ENCODE data around the gene SMAD3. TPM values are rescaled to one million over a fixed set of nuclear protein-coding genes. Genes with fewer than 3 reads are reported as not detected.

The SMAD3 gene
- total RNA-seq, 2 donors from 2014 or later, result 30.6 to 45.4 TPM

DNA sequence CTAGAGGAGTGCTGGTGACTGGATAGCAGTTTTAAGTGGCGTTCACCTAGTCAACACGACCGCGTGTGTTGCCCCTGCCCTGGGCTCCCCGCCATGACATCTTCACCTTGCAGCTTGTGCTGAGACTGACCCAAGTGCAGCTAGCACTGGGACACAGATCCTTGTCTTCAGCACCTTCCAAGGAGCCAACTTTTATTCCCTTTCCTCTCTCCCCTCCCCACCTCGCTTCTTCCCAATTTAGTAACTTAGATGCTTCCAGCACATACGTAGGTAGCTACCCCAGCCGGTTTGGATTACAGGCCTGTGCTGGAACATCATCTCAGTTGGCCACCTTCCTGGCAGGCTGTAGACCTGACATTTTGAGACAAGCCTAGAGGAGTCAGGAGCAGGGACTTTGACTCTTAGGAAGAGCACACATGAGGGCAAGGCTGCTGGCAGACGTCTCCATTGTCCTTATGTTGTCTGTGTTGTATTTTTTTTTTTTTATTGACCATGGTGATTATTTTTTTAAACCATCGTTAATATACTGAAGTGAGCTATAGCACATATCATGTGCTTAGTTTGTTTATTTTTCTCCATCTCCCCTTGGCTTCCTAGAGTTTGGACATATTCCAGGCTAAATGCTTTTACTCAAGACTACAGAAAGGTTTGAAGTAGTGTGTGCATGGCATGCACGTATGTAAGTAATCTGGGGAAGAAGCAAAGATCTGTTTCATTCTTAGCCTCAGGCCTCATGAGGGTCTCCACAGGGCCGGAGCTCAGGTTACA, 128.0 kb downstream of the SMAD3 start:
- Histone ChIP-seq H3K27ac (peak overlapping the region; percentile 52), H3K4me3 (no peak overlapping the region), H3K36me3 (no peaks in the 10 kb centered on the region), H3K4me1 (replicated peaks) (peaks cover 2% of the 10 kb centered on the region), H3K27me3 (replicated peaks; ENCODE audit: insufficient read depth) (no peaks in the 10 kb centered on the region), H3K9me3 (no peaks in the 10 kb centered on the region)
- peak; percentile 68 for DNase-seq (ENCODE audit: low spot score)
- TF ChIP-seq POLR2AphosphoS5 (IDR thresholded peaks at IDR 0.05) (peak; percentile 79), POLR2A (IDR thresholded peaks at IDR 0.05) (no peak)
- 42% methylated on average over 12 of the region's 12 CpGs for WGBS
- intact Hi-C loops (cut with DNase I), result loop anchor here (10.0 kb wide), 1 partner anchor 309 kb away; no protein-coding TSS in a partner anchor

DNA sequence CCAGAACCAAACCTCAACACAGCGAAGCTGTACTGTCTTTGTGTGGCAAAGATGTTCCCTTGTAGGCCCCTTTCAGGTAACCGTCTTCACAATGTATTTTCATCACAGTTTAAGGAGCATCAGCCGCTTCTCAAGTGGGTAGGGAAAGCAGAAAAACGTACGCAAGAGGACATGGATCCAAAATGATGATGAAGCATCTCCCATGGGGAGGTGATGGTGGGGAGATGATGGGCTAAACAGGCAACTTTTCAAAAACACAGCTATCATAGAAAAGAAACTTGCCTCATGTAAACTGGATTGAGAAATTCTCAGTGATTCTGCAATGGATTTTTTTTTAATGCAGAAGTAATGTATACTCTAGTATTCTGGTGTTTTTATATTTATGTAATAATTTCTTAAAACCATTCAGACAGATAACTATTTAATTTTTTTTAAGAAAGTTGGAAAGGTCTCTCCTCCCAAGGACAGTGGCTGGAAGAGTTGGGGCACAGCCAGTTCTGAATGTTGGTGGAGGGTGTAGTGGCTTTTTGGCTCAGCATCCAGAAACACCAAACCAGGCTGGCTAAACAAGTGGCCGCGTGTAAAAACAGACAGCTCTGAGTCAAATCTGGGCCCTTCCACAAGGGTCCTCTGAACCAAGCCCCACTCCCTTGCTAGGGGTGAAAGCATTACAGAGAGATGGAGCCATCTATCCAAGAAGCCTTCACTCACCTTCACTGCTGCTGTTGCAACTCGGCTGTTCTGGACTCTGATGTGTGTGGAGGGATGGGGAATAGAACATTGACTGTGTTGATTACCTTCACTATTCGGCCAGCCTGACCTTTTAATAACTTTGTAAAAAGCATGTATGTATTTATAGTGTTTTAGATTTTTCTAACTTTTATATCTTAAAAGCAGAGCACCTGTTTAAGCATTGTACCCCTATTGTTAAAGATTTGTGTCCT, 129.0 kb downstream of the SMAD3 start:
- TF ChIP-seq POLR2AphosphoS5 (IDR thresholded peaks at IDR 0.05) (no peak), POLR2A (IDR thresholded peaks at IDR 0.05) (no peak)
- TF ChIP-seq, protein P1, sequence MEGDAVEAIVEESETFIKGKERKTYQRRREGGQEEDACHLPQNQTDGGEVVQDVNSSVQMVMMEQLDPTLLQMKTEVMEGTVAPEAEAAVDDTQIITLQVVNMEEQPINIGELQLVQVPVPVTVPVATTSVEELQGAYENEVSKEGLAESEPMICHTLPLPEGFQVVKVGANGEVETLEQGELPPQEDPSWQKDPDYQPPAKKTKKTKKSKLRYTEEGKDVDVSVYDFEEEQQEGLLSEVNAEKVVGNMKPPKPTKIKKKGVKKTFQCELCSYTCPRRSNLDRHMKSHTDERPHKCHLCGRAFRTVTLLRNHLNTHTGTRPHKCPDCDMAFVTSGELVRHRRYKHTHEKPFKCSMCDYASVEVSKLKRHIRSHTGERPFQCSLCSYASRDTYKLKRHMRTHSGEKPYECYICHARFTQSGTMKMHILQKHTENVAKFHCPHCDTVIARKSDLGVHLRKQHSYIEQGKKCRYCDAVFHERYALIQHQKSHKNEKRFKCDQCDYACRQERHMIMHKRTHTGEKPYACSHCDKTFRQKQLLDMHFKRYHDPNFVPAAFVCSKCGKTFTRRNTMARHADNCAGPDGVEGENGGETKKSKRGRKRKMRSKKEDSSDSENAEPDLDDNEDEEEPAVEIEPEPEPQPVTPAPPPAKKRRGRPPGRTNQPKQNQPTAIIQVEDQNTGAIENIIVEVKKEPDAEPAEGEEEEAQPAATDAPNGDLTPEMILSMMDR (IDR thresholded peaks at IDR 0.05), result no peak
- peak overlapping the region; percentile 52 for H3K27ac ChIP-seq
- H3K9me3 ChIP-seq, result no peaks in the 10 kb centered on the region
- H3K4me1 ChIP-seq (replicated peaks), result no peaks in the 10 kb centered on the region
- no peak for DNase-seq (ENCODE audit: low spot score)
- no peak overlapping the region for H3K4me3 ChIP-seq
- H3K27me3 ChIP-seq (replicated peaks; ENCODE audit: insufficient read depth), result no peaks in the 10 kb centered on the region
- intact Hi-C loops (cut with DNase I), result loop anchor here (10.0 kb wide), 1 partner anchor 310 kb away; no protein-coding TSS in a partner anchor
- WGBS, result 62% methylated on average over 9 of the region's 9 CpGs
- H3K36me3 ChIP-seq, result no peaks in the 10 kb centered on the region

DNA sequence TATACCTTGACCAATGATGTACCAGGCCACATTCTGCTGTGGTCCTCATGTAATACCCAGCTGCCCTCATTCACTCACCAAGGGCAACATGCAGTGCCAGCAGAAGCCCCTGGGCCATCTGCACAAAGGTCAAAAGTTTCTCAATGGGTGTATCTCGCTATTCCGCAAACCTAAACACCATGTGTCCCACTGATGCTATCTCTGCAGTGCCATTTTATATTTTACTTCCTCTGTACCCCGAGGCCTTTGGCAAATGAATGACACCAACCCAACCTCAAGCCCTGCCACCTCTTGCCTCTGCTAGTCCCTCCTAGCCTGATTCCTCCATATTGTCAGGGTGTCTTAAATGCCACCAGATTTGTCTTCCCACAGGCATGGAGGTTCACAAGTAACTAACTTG, 129.9 kb downstream of the SMAD3 start:
- WGBS, result 86% methylated on average over 3 of the region's 3 CpGs
- H3K36me3 ChIP-seq, result no peaks in the 10 kb centered on the region

DNA sequence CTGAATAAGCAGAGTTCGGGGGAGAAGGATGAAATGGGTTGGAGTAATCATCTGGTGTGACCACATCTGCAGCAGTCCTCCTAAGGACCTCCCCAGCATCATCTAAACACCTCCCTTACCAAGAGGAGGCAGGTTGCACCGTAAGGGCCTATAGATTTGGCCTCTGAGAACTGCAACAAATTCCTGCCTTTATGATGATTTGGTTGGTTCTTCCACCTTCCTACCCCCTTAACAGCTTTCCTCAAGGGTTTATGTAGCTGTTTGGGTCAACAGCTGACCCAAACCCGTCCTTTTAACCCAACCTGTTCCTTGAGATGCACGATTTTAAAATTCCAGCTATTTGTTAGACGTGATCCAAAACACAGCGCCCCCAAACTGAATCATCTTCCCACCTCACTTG, 130.8 kb downstream of the SMAD3 start:
- Histone ChIP-seq H3K4me3 (no peak overlapping the region), H3K36me3 (no peaks in the 10 kb centered on the region), H3K4me1 (replicated peaks) (no peaks in the 10 kb centered on the region), H3K27ac (no peak overlapping the region), H3K9me3 (no peaks in the 10 kb centered on the region), H3K27me3 (replicated peaks; ENCODE audit: insufficient read depth) (no peaks in the 10 kb centered on the region)
- TF ChIP-seq, protein P1 (IDR thresholded peaks at IDR 0.05), result no peak
- TF ChIP-seq POLR2A (IDR thresholded peaks at IDR 0.05) (no peak), POLR2AphosphoS5 (IDR thresholded peaks at IDR 0.05) (no peak)
- WGBS, result 89% methylated on average over 6 of the region's 6 CpGs
- intact Hi-C loops (cut with DNase I), result loop anchor here (10.0 kb wide), 1 partner anchor 311 kb away; no protein-coding TSS in a partner anchor
- DNase-seq (ENCODE audit: low spot score), result no peak

More for the DNA sequence above, 129.9 kb downstream of the SMAD3 start:
- H3K4me3 ChIP-seq, result no peak overlapping the region
- no peak for DNase-seq (ENCODE audit: low spot score)
- no peaks in the 10 kb centered on the region for H3K4me1 ChIP-seq (replicated peaks)
- H3K27me3 ChIP-seq (replicated peaks; ENCODE audit: insufficient read depth), result no peaks in the 10 kb centered on the region
- TF ChIP-seq, protein P1 (IDR thresholded peaks at IDR 0.05), result no peak
- TF ChIP-seq POLR2AphosphoS5 (IDR thresholded peaks at IDR 0.05) (no peak), POLR2A (IDR thresholded peaks at IDR 0.05) (no peak)
- no peaks in the 10 kb centered on the region for H3K9me3 ChIP-seq
- peak overlapping the region; percentile 12 to 21 for H3K27ac ChIP-seq
- intact Hi-C loops (cut with DNase I), result loop anchor here (10.0 kb wide), 1 partner anchor 311 kb away; no protein-coding TSS in a partner anchor

Measured in prostate gland (tissue), 2 donors.